B cell (primary cell): ENCODE data around the gene PLXNA3. TPM values are rescaled to one million over a fixed set of nuclear protein-coding genes. Genes with fewer than 3 reads are reported as not detected.

Experiments
- ATAC-seq: fragments of 200-7000 bp; cut with Tn5 transposase; one replicate; pipeline ENCODE4 v1.10.0; 2021; ENCODE audit warnings: low read depth, mild to moderate bottlenecking, moderate number of reproducible peaks, moderate library complexity
- CTCF ChIA-PET: fragments of 350-600 bp; sonication (Branson Sonifier 250); formaldehyde crosslinking; loops from one replicate; lab custom pipeline; 2021; ENCODE audit warnings: antibody characterized with exemption, inconsistent platforms; lab: Charles Lee
- POLR2A ChIA-PET: fragments of 350-600 bp; sonication (Branson Sonifier 250); formaldehyde crosslinking; loops from one replicate; lab custom pipeline; 2021; ENCODE audit warnings: antibody characterized with exemption; lab: Charles Lee
- DNase-seq: peaks from one replicate; pipeline ENCODE4 v3.0.0; 2013
- H2AFZ ChIP-seq: 2 replicates; pipeline ENCODE4 v1.6.1; 2012; ENCODE audit warnings: mild to moderate bottlenecking, low read depth, low read length; ENCODE audit not compliant: insufficient read depth, poor library complexity, severe bottlenecking
- H3K27ac ChIP-seq, 2 donors: 1 replicate in 1 of 2; 2 replicates in 1 of 2; pipeline ENCODE4 v1.5.1; 2012 to 2013; ENCODE audit warnings: low read length in 2 of 2, mild to moderate bottlenecking in 2 of 2, moderate library complexity in 1 of 2
- H3K27me3 ChIP-seq, 4 experiments: fragments of 200-600 bp in 1 of 4; sonication (generic) in 1 of 4; replicated peaks in 1 of 4; 1 replicate in 2 of 4; 2 replicates in 2 of 4; pipeline versions ENCODE4 v1.6.1 to v1.7.0; 2013 to 2016; ENCODE audit warnings: low read length in 3 of 4, mild to moderate bottlenecking in 2 of 4, mixed read lengths in 1 of 4, moderate library complexity in 1 of 4; ENCODE audit not compliant: insufficient read depth in 4 of 4, control insufficient read depth in 3 of 4; ENCODE audit errors: control extremely low read depth in 1 of 4
- H3K36me3 ChIP-seq, 2 experiments: replicated peaks in 1 of 2; 1 replicate in 1 of 2; 2 replicates in 1 of 2; pipeline versions ENCODE4 v1.6.1 to v1.7.1; 2013; ENCODE audit warnings: low read length in 1 of 2; ENCODE audit not compliant: insufficient read depth in 2 of 2, control insufficient read depth in 1 of 2; ENCODE audit errors: control extremely low read depth in 1 of 2, extremely low read depth in 1 of 2
- H3K4me1 ChIP-seq, 2 donors: fragments of 200-600 bp in 1 of 2; sonication (generic) in 1 of 2; 1 replicate in 1 of 2; 2 replicates in 1 of 2; pipeline versions ENCODE4 v1.5.1 to v1.6.1; 2013 to 2017; ENCODE audit warnings: low read length in 2 of 2; ENCODE audit not compliant: control insufficient read depth in 2 of 2, insufficient read depth in 2 of 2
- H3K4me2 ChIP-seq: replicated peaks from 2 replicates; pipeline ENCODE3; 2012; ENCODE audit warnings: mild to moderate bottlenecking, low read depth, low read length; ENCODE audit not compliant: poor library complexity, severe bottlenecking
- H3K4me3 ChIP-seq, 5 experiments: fragments of 200-600 bp in 1 of 5; sonication (generic) in 1 of 5; 1 replicate in 3 of 5; 2 replicates in 2 of 5; pipeline versions ENCODE4 v1.5.1 to v1.7.0; 2011 to 2016; ENCODE audit warnings: low read length in 4 of 5, mild to moderate bottlenecking in 4 of 5, low read depth in 2 of 5, control low read depth in 1 of 5, moderate library complexity in 1 of 5; ENCODE audit not compliant: insufficient read depth in 1 of 5; ENCODE audit errors: control extremely low read depth in 1 of 5, extremely low read depth in 1 of 5
- H3K79me2 ChIP-seq: fragments of 200-600 bp; sonication (generic); one replicate; pipeline ENCODE4 v1.6.0; 2016; ENCODE audit warnings: low read length; ENCODE audit not compliant: control insufficient read depth, insufficient read depth
- H3K9ac ChIP-seq: fragments of 200-600 bp; sonication (generic); 2 replicates; pipeline ENCODE4 v1.6.1; 2017; ENCODE audit warnings: mild to moderate bottlenecking, low read length, moderate library complexity
- H3K9me3 ChIP-seq, 3 donors: one replicate each; pipeline versions ENCODE4 v1.6.1 to v1.7.1; 2013; ENCODE audit warnings: low read length in 2 of 3; ENCODE audit not compliant: control insufficient read depth in 2 of 3, insufficient read depth in 1 of 3; ENCODE audit errors: control extremely low read depth in 1 of 3
- H4K20me1 ChIP-seq: 2 replicates; pipeline ENCODE4 v1.6.0; 2012; ENCODE audit warnings: mild to moderate bottlenecking, low read length; ENCODE audit not compliant: insufficient read depth, control insufficient read depth, poor library complexity, severe bottlenecking
- H3K27ac Mint-ChIP-seq: one replicate; pipeline ENCODE4 v1.8.0; 2021; ENCODE audit warnings: mixed read lengths
- H3K27me3 Mint-ChIP-seq: one replicate; pipeline ENCODE4 v1.8.0; 2021; ENCODE audit warnings: mixed read lengths
- H3K4me1 Mint-ChIP-seq: one replicate; pipeline ENCODE4 v1.8.0; 2021; ENCODE audit warnings: mixed read lengths
- H3K4me3 Mint-ChIP-seq: one replicate; pipeline ENCODE4 v1.8.0; 2021; ENCODE audit warnings: mixed read lengths
- H3K9me3 Mint-ChIP-seq: one replicate; pipeline ENCODE4 v1.8.0; 2022; ENCODE audit warnings: mixed read lengths; ENCODE audit not compliant: insufficient read depth
- CTCF ChIP-seq: fragments of 200-600 bp; IDR thresholded peaks from one replicate; pipeline ENCODE4 v1.8.0; 2022; ENCODE audit warnings: antibody characterized with exemption, mild to moderate bottlenecking
- EZH2 ChIP-seq: IDR thresholded peaks from 2 replicates; pipeline ENCODE4 v1.6.1; 2012; ENCODE audit warnings: borderline replicate concordance, low read depth, mild to moderate bottlenecking, moderate library complexity, low read length; ENCODE audit not compliant: insufficient read depth, poor library complexity, severe bottlenecking
- WGBS: methylation state at CpG from one replicate; pipeline ENCODE4 v1.1.5; 2013; ENCODE audit warnings: missing lambda C conversion rate; ENCODE audit not compliant: insufficient coverage; 5-methylcytosine and 5-hydroxymethylcytosine counted together
- intact Hi-C: fragments of 100-400 bp; cut with micrococcal nuclease; formaldehyde crosslinking; loops from one replicate; pipeline ENCODE4 v1.10.0; 2022
- polyA plus RNA-seq: library from polyadenylated mRNA; depleted of rRNA; stranded (reverse); fragments of >200 nt; gene quantifications from 2 replicates; pipeline ENCODE4 v1.2.3, GENCODE V29; 2012
- total RNA-seq, 2 donors: library from RNA; stranded (reverse); fragments of 120-200 nt in 1 of 2; gene quantifications; 1 replicate in 1 of 2; 2 replicates in 1 of 2; pipeline versions ENCODE4 v1.2.3 to v1.2.4, GENCODE V29; 2013 to 2022

PLXNA3 gene
- total and polyA plus RNA-seq, 2 donors (not counting 1 experiment from before 2014, with no cell fraction given) = 68.6 to 114 TPM

GRCh38 chrX:154476821-154477220 lies 18.7 kb downstream of the PLXNA3 start:
- Histone ChIP-seq H3K9ac (no peak overlapping the region), H3K9me3 (no peaks in the 10 kb centered on the region), H3K27ac (no peak overlapping the region), H2AFZ (no peak overlapping the region), H3K27me3 (no peaks in the 10 kb centered on the region), H3K4me3 (no peak overlapping the region), H4K20me1 (no peaks in the 10 kb centered on the region), H3K36me3 (peaks cover 0 to under 1% of the 10 kb centered on the region in 2 experiments), H3K4me2 (no peak overlapping the region), H3K79me2 (no peaks in the 10 kb centered on the region), H3K4me1 (peaks cover 5 to 16% of the 10 kb centered on the region in 2 donors)
- ATAC-seq = no peak
- TF ChIP-seq EZH2 (no peak), CTCF (no peak)
- H3K27me3 Mint-ChIP-seq = no peaks in the 10 kb centered on the region
- CTCF ChIA-PET = interaction anchor here (1.0 to 1.2 kb wide), 2 partner anchors 18 to 78 kb away, joined by 3 read pairs; partner anchors contain the start of gene RPL10
- no peak for DNase-seq
- H3K4me3 Mint-ChIP-seq = no peak overlapping the region
- H3K27ac Mint-ChIP-seq = no peak overlapping the region
- WGBS = 96% methylated on average over 4 of the region's 8 CpGs
- peaks cover 11% of the 10 kb centered on the region for H3K4me1 Mint-ChIP-seq
- H3K9me3 Mint-ChIP-seq = no peaks in the 10 kb centered on the region
- POLR2A ChIA-PET = interaction anchor here (0.6 to 1.2 kb wide), 2 partner anchors 18 to 53 kb away, joined by 3 read pairs; no protein-coding TSS in a partner anchor
- intact Hi-C loops = loop anchor here (5.0 kb wide), 1 partner anchor 35 kb away; the partner anchor contains the start of gene FAM50A

- Histone ChIP-seq H3K4me2 (peak overlapping the region; percentile 75), H4K20me1 (no peaks in the 10 kb centered on the region), H3K36me3 (no peaks in the 10 kb centered on the region), H3K9ac (peak overlapping the region; percentile 49), H3K79me2 (no peaks in the 10 kb centered on the region), H3K27ac (peak overlapping the region; percentile 41 to 75), H3K4me1 (peaks cover 5 to 16% of the 10 kb centered on the region in 2 donors), H2AFZ (peak overlapping the region; percentile 65), H3K27me3 (no peaks in the 10 kb centered on the region), H3K9me3 (no peaks in the 10 kb centered on the region), H3K4me3 (peak overlapping the region in 4 of 5 experiments; percentile 51 to 59 (median 54))
- intact Hi-C loops = loop anchor here (5.0 kb wide), 1 partner anchor 36 kb away; the partner anchor contains the start of gene FAM50A
- peaks cover 17% of the 10 kb centered on the region for H3K4me1 Mint-ChIP-seq
- WGBS = 50% methylated on average over 7 of the region's 24 CpGs
- H3K27ac Mint-ChIP-seq = peak overlapping the region; percentile 94
- POLR2A ChIA-PET = interaction anchor here (1.1 to 1.8 kb wide), 2 partner anchors 11 to 19 kb away, joined by 5 to 6 read pairs; partner anchors contain the start of gene PLXNA3
- ATAC-seq (no peak), DNase-seq (no peak)
- H3K4me3 Mint-ChIP-seq = peak overlapping the region; percentile 88
- H3K27me3 Mint-ChIP-seq = no peaks in the 10 kb centered on the region
- no peaks in the 10 kb centered on the region for H3K9me3 Mint-ChIP-seq
- CTCF ChIA-PET = interaction anchor here (1.0 to 1.9 kb wide), 2 partner anchors 49 to 79 kb away, joined by 3 to 5 read pairs; partner anchors contain the start of gene RPL10
- TF ChIP-seq CTCF = no peak
- TF ChIP-seq EZH2 = no peak
These were observed 19.9 kb downstream of the PLXNA3 start for GRCh38 chrX:154477891-154478477.
